GM21529 (cell line): ENCODE data around the gene GABPB1.

Source experiments
- ATAC-seq: cut with Tn5 transposase; IDR thresholded peaks from one replicate; pipeline ENCODE4 v1.9.1; 2021; ENCODE audit not compliant: unreplicated experiment

The GABPB1 gene

DNA sequence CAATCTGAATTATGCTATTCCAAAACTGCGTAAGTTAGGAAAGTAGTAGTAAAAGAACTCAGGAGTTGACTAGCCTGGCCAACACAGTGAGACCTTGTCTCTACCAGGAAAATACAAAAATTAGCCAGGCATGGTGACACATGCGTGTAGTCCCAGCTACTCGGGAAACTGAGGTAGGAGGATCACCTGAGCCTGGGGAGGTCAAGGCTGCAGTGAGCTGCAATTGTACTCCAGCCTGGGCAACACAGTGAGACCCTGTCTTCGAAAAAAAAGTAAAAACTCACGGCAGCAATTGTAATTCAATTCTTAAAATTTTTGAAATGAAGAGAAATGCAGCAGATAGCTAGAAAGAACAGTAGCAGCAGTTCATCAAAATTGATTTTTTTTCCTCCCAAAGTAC lies 9.7 kb downstream of the GABPB1 start:
- ATAC-seq, result no peak

DNA sequence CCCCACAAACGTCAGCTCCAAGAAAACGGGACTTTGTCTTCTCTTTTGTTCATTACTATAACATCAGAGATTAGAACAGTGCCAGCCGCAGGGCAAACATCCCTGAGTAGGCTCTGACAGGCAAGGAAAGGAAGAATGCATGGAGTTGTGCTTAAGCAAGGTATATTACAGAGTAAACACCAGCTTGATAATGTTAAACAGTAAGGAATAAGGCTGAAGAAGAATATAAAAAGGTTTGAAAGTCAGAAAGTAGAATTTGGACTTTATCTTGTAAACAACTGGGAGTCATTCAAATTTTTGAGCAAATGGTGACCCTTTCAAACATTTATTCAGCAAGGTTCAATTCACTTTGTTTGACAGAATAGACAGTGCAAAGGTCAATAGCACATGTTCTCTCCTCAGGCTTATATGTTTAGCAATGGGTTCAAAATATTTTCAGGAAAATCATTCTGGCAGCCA lies 11.0 kb downstream of the GABPB1 start:
- ATAC-seq, result no peak

DNA sequence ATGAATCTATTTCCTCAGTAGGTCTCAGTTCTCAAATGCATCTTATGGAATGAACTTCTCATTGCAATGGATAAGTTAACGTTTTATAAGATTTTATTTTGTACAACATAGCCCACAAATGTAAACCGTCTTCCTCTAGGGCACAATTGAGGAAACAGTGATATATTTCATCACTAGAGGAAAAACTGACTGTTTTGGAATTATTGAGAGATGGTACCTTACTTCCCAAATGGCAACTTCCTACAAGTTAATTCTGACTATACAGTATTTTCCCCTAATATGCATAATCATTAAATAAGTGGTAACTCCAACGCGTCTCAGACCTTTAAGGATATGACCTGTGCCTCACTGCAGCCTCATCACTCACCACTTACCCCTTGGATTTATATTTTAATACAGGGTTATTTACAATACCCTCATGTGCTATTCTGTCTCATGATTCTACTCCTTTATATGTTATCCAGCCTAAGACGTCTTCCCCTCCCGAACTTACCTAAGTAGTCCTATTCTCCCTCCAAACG lies 13.3 kb downstream of the GABPB1 start:
- no peak for ATAC-seq

DNA sequence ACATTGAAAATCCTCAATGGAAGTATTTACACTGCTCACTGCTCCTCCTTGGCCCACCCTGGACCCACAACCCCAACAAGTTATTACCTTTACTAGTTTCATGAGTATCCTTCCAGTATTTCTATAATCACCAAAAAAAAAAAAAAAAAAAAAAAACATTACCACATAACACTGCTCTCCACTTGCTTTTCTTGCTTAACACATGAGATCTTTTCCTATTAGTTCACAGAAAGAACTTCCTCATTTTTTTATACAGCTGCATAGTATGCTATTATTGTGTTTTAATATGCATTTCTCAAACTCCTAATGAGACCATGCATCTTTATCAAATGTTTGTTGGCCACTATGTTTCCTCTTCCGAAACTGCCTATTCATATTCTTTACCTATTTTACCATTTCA lies 14.6 kb downstream of the GABPB1 start:
- ATAC-seq, result no peak

- ATAC-seq, result no peak
Measured at GRCh38 chr15:50339717-50340116, 15.3 kb downstream of the GABPB1 start.

DNA sequence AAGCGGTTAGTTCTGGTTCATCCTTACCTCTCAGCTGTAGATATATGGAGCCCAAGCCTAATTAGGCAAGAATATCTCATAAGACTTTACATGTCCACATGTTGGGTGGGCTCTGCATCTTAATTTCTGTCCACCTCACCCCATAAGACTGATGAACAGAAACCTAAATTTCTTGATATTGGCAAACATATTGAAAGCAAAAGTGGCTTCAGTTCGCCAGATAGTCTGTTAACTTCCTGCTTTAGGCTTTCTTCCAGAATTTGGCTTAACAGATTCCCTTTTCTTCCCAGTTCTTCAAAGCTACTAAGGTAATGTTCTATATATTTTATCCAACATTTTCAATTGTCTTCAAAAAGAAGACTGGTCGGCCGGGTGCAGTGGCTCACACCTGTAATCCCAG lies 19.7 kb downstream of the GABPB1 start:
- ATAC-seq, result no peak

DNA sequence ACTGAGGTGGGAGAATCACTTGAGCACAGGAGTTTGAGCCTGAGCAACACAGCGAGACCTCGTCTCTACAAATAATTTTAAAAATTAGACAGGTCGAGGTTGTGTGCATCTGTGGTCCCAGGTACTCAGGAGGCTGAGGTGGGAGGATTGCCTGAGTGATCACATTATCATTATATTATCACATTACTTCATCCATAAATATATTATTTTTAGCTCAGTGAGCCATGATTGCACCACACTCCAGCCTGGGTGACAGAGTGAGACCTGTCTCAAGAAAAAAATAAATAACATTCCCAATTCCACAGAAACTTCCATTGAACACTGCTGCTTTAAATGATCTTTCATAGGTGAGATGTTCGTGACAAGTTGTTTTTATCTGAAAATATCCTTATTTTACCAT lies 21.8 kb downstream of the GABPB1 start:
- no peak for ATAC-seq

- ATAC-seq, result peak; percentile 63
Measured at GRCh38 chr15:50330921-50331320, 24.1 kb downstream of the GABPB1 start.

- no peak for ATAC-seq
Measured at GRCh38 chr15:50328116-50328515, 26.9 kb downstream of the GABPB1 start.

DNA sequence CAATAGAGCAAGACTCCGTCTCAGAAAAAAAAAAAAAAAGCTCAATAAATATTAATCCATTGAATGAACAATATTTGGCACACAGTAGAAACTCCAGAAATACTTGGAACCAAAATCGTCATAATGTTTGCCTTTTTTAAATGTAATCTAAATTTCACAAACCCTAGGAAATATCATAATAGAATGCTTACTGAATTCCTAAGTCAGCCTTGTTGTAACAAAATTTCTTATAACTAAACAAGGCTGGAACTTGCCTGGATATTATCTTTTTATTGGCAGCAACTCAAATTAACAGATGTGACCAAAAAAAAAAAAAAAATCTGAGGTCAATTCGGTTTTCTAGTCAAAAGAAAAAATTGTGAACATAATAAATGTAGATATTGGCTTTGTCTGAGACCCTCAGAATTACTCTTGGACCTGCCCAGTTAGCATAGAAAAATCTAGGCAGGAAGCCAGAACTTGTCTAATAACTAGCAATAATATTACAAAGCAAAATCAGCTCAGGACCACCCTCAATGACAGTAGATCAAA lies 33.3 kb downstream of the GABPB1 start:
- ATAC-seq, result no peak

DNA sequence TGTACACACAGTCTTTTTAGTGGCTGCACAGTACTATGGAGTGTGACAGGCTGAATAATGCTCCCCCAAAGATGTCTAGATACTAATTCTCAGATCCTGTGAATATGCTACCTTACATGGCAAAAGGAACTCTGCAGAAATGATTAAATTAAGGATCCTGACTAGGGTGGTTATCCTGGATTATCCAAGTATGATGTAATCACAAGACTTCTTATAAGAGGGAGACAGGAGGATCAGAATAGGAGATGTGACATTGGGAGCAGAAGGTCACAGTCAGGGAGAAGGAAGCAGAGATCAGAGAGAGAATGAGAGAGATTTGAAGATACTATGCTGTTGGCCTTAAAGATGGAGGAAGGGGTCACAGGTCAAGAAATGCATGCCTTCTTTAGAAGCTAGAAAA lies 34.5 kb downstream of the GABPB1 start:
- ATAC-seq, result no peak

- ATAC-seq, result no peak
Measured at GRCh38 chr15:50318697-50319096, 36.3 kb downstream of the GABPB1 start.

GRCh38 chr15:50315814-50316630 lies 39.0 kb downstream of the GABPB1 start:
- ATAC-seq, result no peak

GRCh38 chr15:50312636-50313035 lies 42.4 kb downstream of the GABPB1 start:
- no peak for ATAC-seq

GRCh38 chr15:50307799-50308198 lies 47.2 kb downstream of the GABPB1 start:
- ATAC-seq, result no peak

GRCh38 chr15:50304836-50305235 lies 50.2 kb downstream of the GABPB1 start:
- no peak for ATAC-seq

GRCh38 chr15:50302581-50302980 lies 52.4 kb downstream of the GABPB1 start:
- ATAC-seq, result peak; percentile 65

DNA sequence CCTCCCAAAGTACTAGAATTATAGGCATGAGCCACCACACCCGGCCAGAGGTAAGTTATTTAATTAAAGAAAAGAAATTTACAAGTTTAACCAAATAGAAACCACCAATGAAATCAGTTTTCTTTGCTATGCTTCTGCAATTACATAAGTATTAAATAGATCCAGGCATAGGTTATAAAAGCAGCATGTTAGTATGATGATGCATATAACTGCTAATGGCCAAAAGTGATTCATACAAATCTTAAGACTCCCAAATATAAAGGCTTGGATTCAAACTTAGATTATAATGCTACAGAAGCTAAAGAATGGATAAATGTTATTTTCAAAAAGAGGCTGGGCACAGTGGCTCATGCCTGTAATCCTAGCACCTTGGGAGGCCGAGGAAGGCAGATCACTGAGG lies 56.7 kb downstream of the GABPB1 start:
- no peak for ATAC-seq

DNA sequence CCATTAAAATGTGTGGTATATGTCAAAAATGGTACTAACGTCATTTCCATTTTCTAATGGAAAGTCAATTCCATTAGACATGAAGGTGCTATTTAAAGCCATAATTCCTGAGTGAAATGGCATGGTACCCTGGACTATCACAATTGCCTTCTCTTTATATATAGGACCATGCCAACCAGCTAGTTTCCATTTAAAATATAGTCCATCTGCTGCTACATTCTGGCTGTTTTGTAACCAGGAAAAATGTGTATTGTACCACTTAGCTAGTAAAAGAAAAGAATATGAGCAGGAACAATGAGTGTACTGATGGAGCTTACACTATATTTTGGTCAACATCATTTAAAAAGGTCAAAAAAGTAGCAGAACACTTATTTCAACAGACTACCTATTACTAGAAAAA lies 59.0 kb downstream of the GABPB1 start:
- ATAC-seq, result no peak

GRCh38 chr15:50289749-50290148 lies 65.2 kb downstream of the GABPB1 start:
- ATAC-seq, result no peak

- no peak for ATAC-seq
Measured at GRCh38 chr15:50287324-50288116, 67.5 kb downstream of the GABPB1 start.

DNA sequence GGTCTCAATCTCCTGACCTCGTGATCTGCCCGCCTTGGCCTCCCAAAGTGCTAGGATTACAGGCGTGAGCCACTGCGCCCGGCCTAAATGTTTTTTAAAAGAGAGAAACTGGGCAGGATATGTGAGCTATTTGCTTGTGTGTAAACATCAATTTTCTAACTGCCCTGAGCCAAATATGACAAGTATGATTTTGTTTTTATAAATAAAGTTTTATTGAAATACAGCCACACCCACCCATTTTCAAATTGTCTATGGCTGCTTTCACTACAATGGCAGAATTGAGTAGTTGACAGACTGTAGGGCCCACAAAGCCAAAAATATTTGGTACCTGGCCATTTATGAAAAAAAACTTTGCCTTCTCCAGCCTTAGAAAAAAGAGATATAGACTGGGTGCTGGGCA lies 73.6 kb downstream of the GABPB1 start:
- no peak for ATAC-seq
